Spleen (tissue), 7 donors: ENCODE measurements around the gene JADE2.

Experiments used
- POLR2A ChIP-seq, 3 donors: fragments of 450-650 bp; IDR thresholded peaks; one replicate each; pipeline ENCODE4 v1.5.1; 2017; ENCODE audit warnings: antibody characterized with exemption in 3 of 3, mild to moderate bottlenecking in 1 of 3
- POLR2AphosphoS5 ChIP-seq, 3 donors: sonication (generic); formaldehyde crosslinking; IDR thresholded peaks; one replicate each; pipeline ENCODE4 v1.5.1; 2017; ENCODE audit warnings: antibody characterized with exemption in 3 of 3
- TF ChIP-seq, protein P1 (sequence below), 11 experiments: fragments of 200-600 bp in 7 of 11; fragments of 450-650 bp in 4 of 11; sonication (generic) in 4 of 11; IDR thresholded peaks in 8 of 11; conservative IDR thresholded peaks in 3 of 11; 1 replicate in 7 of 11; 2 replicates in 4 of 11; pipeline versions ENCODE4 v1.4.0 to v1.8.0; 2016 to 2021; ENCODE audit warnings: antibody characterized with exemption in 11 of 11, inconsistent platforms in 4 of 11, mild to moderate bottlenecking in 1 of 11
- donor health status: DM: no; HTN: no; CAD: no; lungs with moderate emphysema.
- donor health status: DM: no; HTN: no; CAD: no.
- donor health status: DM: no; HTN: no; CAD: no.

DNA sequence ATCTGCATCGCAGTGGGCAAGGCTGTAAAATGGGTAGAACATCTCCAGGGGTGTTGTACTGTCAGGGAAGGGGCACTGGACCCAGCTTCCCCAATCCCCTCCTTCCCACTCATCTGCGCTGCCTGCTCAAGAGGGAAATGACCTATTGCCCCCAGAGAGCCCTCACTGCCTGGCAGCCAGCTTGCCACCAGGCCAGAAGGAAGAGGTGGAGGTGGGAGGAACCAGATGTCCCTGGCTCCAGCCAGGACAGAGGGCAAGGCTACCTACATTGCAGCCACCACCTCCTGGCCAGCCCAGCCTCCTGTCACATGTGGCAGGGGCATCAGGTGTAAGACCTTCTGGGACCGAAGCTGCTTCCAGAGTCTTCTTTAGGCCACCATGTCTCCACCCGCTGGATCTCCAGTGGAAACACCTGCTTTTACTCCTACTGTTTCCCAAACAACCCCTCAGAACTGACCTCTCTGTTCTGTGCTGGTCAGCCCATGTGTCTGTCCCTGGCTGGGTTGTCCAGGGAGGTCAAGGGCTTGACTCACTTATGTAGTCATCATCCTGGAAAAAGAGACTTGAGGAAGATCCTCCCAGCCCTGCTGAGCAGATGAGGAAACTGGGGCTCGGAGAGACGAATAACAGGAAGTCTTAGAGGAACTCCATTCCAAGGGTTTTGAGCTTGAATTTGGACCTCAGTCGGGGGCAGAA lies 42.3 kb downstream of the JADE2 start:
- TF ChIP-seq, protein P1, sequence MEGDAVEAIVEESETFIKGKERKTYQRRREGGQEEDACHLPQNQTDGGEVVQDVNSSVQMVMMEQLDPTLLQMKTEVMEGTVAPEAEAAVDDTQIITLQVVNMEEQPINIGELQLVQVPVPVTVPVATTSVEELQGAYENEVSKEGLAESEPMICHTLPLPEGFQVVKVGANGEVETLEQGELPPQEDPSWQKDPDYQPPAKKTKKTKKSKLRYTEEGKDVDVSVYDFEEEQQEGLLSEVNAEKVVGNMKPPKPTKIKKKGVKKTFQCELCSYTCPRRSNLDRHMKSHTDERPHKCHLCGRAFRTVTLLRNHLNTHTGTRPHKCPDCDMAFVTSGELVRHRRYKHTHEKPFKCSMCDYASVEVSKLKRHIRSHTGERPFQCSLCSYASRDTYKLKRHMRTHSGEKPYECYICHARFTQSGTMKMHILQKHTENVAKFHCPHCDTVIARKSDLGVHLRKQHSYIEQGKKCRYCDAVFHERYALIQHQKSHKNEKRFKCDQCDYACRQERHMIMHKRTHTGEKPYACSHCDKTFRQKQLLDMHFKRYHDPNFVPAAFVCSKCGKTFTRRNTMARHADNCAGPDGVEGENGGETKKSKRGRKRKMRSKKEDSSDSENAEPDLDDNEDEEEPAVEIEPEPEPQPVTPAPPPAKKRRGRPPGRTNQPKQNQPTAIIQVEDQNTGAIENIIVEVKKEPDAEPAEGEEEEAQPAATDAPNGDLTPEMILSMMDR (IDR thresholded peaks at IDR 0.05 in 8 of 11, conservative IDR thresholded peaks at IDR 0.05 in 3 of 11): no peak
- TF ChIP-seq POLR2A (IDR thresholded peaks at IDR 0.05) (no peak), POLR2AphosphoS5 (IDR thresholded peaks at IDR 0.05) (peak; percentile 42 to 74 (median 68))
